KOPT-K1 (cell line): ENCODE results near the gene TGOLN2.
"Not testable (repeated sequence)": the region's sequence is repeated elsewhere in the genome, so short reads cannot be mapped to it uniquely, and the experiment has no call there.

Experiments
- H3K27ac ChIP-seq: fragments of 200-600 bp; sonication (generic); 2 replicates; pipeline ENCODE4 v1.5.1; 2016; ENCODE audit warnings: antibody characterized with exemption, mild to moderate bottlenecking, low read depth, low read length; ENCODE audit not compliant: poor library complexity, severe bottlenecking
- H3K36me3 ChIP-seq: fragments of 200-600 bp; sonication (generic); 2 replicates; pipeline ENCODE4 v1.5.1; 2017; ENCODE audit warnings: antibody characterized with exemption, mild to moderate bottlenecking, low read length, moderate library complexity; ENCODE audit not compliant: insufficient read depth
- H3K9me3 ChIP-seq: fragments of 200-600 bp; sonication (generic); 2 replicates; pipeline ENCODE4 v1.5.1; 2017; ENCODE audit warnings: antibody characterized with exemption, low read length, mild to moderate bottlenecking; ENCODE audit not compliant: insufficient read depth, poor library complexity, severe bottlenecking

TGOLN2 gene

GRCh38 chr2:85325466-85325811, 2.4 kb downstream of the TGOLN2 start:
- no peaks in the 10 kb centered on the region for H3K9me3 ChIP-seq
- peaks cover 65% of the 10 kb centered on the region for H3K36me3 ChIP-seq
- H3K27ac ChIP-seq: peak overlapping the region; percentile 97

- H3K36me3 ChIP-seq: peaks cover 71% of the 10 kb centered on the region
- H3K9me3 ChIP-seq: no peaks in the 10 kb centered on the region
- H3K27ac ChIP-seq: peak overlapping the region; percentile 6
Measured at GRCh38 chr2:85324639-85325465, 2.9 kb downstream of the TGOLN2 start.

GRCh38 chr2:85323988-85324367, 3.8 kb downstream of the TGOLN2 start:
- not testable (repeated sequence) for H3K27ac ChIP-seq, H3K9me3 ChIP-seq
- H3K36me3 ChIP-seq: peaks cover 80% of the 10 kb centered on the region

GRCh38 chr2:85323351-85323987, 4.3 kb downstream of the TGOLN2 start:
- Histone ChIP-seq H3K9me3 (no peaks in the 10 kb centered on the region), H3K27ac (no peak overlapping the region), H3K36me3 (peaks cover 85% of the 10 kb centered on the region)

GRCh38 chr2:85319796-85320195, 8.0 kb downstream of the TGOLN2 start:
- H3K9me3 ChIP-seq: no peaks in the 10 kb centered on the region
- peaks cover 92% of the 10 kb centered on the region for H3K36me3 ChIP-seq
- H3K27ac ChIP-seq: no peak overlapping the region

GRCh38 chr2:85318222-85319074, 9.3 kb downstream of the TGOLN2 start:
- no peaks in the 10 kb centered on the region for H3K9me3 ChIP-seq
- H3K36me3 ChIP-seq: peaks cover 92% of the 10 kb centered on the region
- H3K27ac ChIP-seq: no peak overlapping the region

- H3K9me3 ChIP-seq, H3K27ac ChIP-seq: not testable (repeated sequence)
- peaks cover 67% of the 10 kb centered on the region for H3K36me3 ChIP-seq
Measured at GRCh38 chr2:85315921-85316320, 11.9 kb downstream of the TGOLN2 start.

GRCh38 chr2:85314884-85315242, 12.9 kb downstream of the TGOLN2 start:
- Histone ChIP-seq H3K27ac (no peak overlapping the region), H3K9me3 (no peaks in the 10 kb centered on the region), H3K36me3 (peaks cover 56% of the 10 kb centered on the region)

GRCh38 chr2:85312404-85312803, 15.4 kb downstream of the TGOLN2 start:
- no peaks in the 10 kb centered on the region for H3K9me3 ChIP-seq
- no peak overlapping the region for H3K27ac ChIP-seq
- peaks cover 36% of the 10 kb centered on the region for H3K36me3 ChIP-seq

GRCh38 chr2:85310330-85310729, 17.5 kb downstream of the TGOLN2 start:
- Histone ChIP-seq H3K27ac (no peak overlapping the region), H3K36me3 (peaks cover 19% of the 10 kb centered on the region)

GRCh38 chr2:85309699-85310321, 18.0 kb downstream of the TGOLN2 start:
- Histone ChIP-seq H3K36me3 (peaks cover 14% of the 10 kb centered on the region), H3K9me3 (no peaks in the 10 kb centered on the region), H3K27ac (no peak overlapping the region)

More at GRCh38 chr2:85310330-85310729, 17.5 kb downstream of the TGOLN2 start:
- no peaks in the 10 kb centered on the region for H3K9me3 ChIP-seq

GRCh38 chr2:85308896-85309555, 18.8 kb downstream of the TGOLN2 start:
- Histone ChIP-seq H3K36me3 (peaks cover 6% of the 10 kb centered on the region), H3K9me3 (no peaks in the 10 kb centered on the region), H3K27ac (no peak overlapping the region)

- no peaks in the 10 kb centered on the region for H3K9me3 ChIP-seq
- no peak overlapping the region for H3K27ac ChIP-seq
- no peaks in the 10 kb centered on the region; the same call in 1 of the 2 replicates for H3K36me3 ChIP-seq
Measured at GRCh38 chr2:85308201-85308600, 19.6 kb downstream of the TGOLN2 start.

- Histone ChIP-seq H3K9me3 (no peaks in the 10 kb centered on the region), H3K36me3 (no peaks in the 10 kb centered on the region; the same call in 1 of the 2 replicates), H3K27ac (no peak overlapping the region)
Measured at GRCh38 chr2:85307527-85307897, 20.3 kb downstream of the TGOLN2 start.
